Measurements from ENCODE around the gene SLC8A3.

GRCh38 chr14:70123796-70124195, 65.0 kb downstream of the SLC8A3 start:
- TF ChIP-seq POLR2A (IDR thresholded peaks at IDR 0.05): no peak
- TF ChIP-seq, protein P1, sequence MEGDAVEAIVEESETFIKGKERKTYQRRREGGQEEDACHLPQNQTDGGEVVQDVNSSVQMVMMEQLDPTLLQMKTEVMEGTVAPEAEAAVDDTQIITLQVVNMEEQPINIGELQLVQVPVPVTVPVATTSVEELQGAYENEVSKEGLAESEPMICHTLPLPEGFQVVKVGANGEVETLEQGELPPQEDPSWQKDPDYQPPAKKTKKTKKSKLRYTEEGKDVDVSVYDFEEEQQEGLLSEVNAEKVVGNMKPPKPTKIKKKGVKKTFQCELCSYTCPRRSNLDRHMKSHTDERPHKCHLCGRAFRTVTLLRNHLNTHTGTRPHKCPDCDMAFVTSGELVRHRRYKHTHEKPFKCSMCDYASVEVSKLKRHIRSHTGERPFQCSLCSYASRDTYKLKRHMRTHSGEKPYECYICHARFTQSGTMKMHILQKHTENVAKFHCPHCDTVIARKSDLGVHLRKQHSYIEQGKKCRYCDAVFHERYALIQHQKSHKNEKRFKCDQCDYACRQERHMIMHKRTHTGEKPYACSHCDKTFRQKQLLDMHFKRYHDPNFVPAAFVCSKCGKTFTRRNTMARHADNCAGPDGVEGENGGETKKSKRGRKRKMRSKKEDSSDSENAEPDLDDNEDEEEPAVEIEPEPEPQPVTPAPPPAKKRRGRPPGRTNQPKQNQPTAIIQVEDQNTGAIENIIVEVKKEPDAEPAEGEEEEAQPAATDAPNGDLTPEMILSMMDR (IDR thresholded peaks at IDR 0.05): no peak

Measured in uterus (tissue), 2 donors.